GM12891 (cell line): ENCODE results near the gene CCDC88A.

Experiments
- DNase-seq: peaks from one replicate; pipeline ENCODE4 v3.0.0; 2011; ENCODE audit warnings: low spot score; ENCODE audit not compliant: insufficient read length
- FAIRE-seq: peaks from 2 replicates; lab custom pipeline; 2011; peaks lifted over from hg19 to GRCh38; lab: Jason Lieb, UNC
- PAX5 ChIP-seq: IDR thresholded peaks from 2 replicates; pipeline ENCODE4 v1.6.1; 2011; ENCODE audit warnings: low read length, moderate library complexity, mild to moderate bottlenecking; ENCODE audit not compliant: insufficient read depth, severe bottlenecking
- POLR2A ChIP-seq: IDR thresholded peaks from 2 replicates; pipeline ENCODE4 v1.6.1; 2011; ENCODE audit warnings: low read depth, low read length, control low read depth
- POLR2AphosphoS5 ChIP-seq: IDR thresholded peaks from 2 replicates; pipeline ENCODE4 v1.6.1; 2011; ENCODE audit warnings: low read depth, low read length, control low read depth
- POU2F2 ChIP-seq: IDR thresholded peaks from 2 replicates; pipeline ENCODE4 v1.6.1; 2011; ENCODE audit warnings: low read depth, mild to moderate bottlenecking, control low read depth, low read length, moderate library complexity
- SPI1 ChIP-seq: IDR thresholded peaks from 2 replicates; pipeline ENCODE4 v1.6.1; 2011; ENCODE audit warnings: low read depth, low read length, control low read depth
- TAF1 ChIP-seq: IDR thresholded peaks from 2 replicates; pipeline ENCODE4 v1.6.1; 2011; ENCODE audit warnings: low read depth, low read length, control low read depth

Gene CCDC88A

GRCh38 chr2:55441280-55441892 is 21.7 kb upstream of the CCDC88A start:
- no peak for DNase-seq
- no peak for FAIRE-seq
- no peak for TF ChIP-seq POU2F2
- no peak for TF ChIP-seq SPI1
- TF ChIP-seq POLR2A = no peak

GRCh38 chr2:55439101-55439397 is 19.4 kb upstream of the CCDC88A start:
- FAIRE-seq = no peak
- TF ChIP-seq POU2F2 (no peak), SPI1 (no peak), TAF1 (no peak)
- no peak for DNase-seq

GRCh38 chr2:55438391-55439100 is 18.9 kb upstream of the CCDC88A start:
- TF ChIP-seq POLR2AphosphoS5 = no peak
- FAIRE-seq = no peak
- no peak for DNase-seq

- no peak for FAIRE-seq
- TF ChIP-seq POLR2A (no peak), POLR2AphosphoS5 (no peak), SPI1 (no peak), PAX5 (no peak), TAF1 (no peak), POU2F2 (no peak)
- no peak for DNase-seq
Observed at GRCh38 chr2:55437515-55438390, 18.1 kb upstream of the CCDC88A start.

- no peak for DNase-seq
- peak; percentile 72 for FAIRE-seq
- no peak for TF ChIP-seq TAF1
- no peak for TF ChIP-seq POLR2AphosphoS5
- TF ChIP-seq POU2F2 = no peak
- TF ChIP-seq PAX5 = no peak
- TF ChIP-seq POLR2A = no peak
- no peak for TF ChIP-seq SPI1
Observed at GRCh38 chr2:55431982-55432627, 12.4 kb upstream of the CCDC88A start.

- no peak for DNase-seq
- no peak for FAIRE-seq
Observed at GRCh38 chr2:55430211-55430975, 10.7 kb upstream of the CCDC88A start.

GRCh38 chr2:55428258-55428657 is 8.6 kb upstream of the CCDC88A start:
- TF ChIP-seq POLR2A = no peak
- TF ChIP-seq SPI1 = no peak
- no peak for TF ChIP-seq POLR2AphosphoS5
- FAIRE-seq (no peak), DNase-seq (no peak)

More at GRCh38 chr2:55430211-55430975, 10.7 kb upstream of the CCDC88A start:
- no peak for TF ChIP-seq POLR2A

GRCh38 chr2:55425431-55425831 is 5.8 kb upstream of the CCDC88A start:
- DNase-seq = no peak
- FAIRE-seq = no peak
- TF ChIP-seq POLR2AphosphoS5 (no peak), SPI1 (no peak), PAX5 (no peak), POU2F2 (no peak), TAF1 (no peak), POLR2A (no peak)

GRCh38 chr2:55422876-55423665 is 3.4 kb upstream of the CCDC88A start:
- no peak for DNase-seq
- no peak for TF ChIP-seq SPI1
- TF ChIP-seq POU2F2 = no peak
- no peak for TF ChIP-seq POLR2A
- no peak for TF ChIP-seq PAX5
- no peak for TF ChIP-seq POLR2AphosphoS5
- TF ChIP-seq TAF1 = no peak
- no peak for FAIRE-seq
